GM12864 (cell line): ENCODE data around the gene KRTDAP.
"Not testable (repeated sequence)": the region's sequence is repeated elsewhere in the genome, so short reads cannot be mapped to it uniquely, and the experiment has no call there.

ENCODE experiments used
- DNase-seq: peaks from one replicate; pipeline ENCODE4 v3.0.0-alpha.2; 2011; ENCODE audit warnings: low read depth
- H3K4me3 ChIP-seq: 2 replicates; pipeline ENCODE4 v1.5.1; 2011; ENCODE audit warnings: mild to moderate bottlenecking, low read depth, low read length, control low read depth
- TF ChIP-seq, protein P1 (sequence below): IDR thresholded peaks from 2 replicates; pipeline ENCODE4 v1.5.1; 2011; ENCODE audit warnings: low read depth, mild to moderate bottlenecking, moderate library complexity, low read length, control low read depth, inconsistent platforms; ENCODE audit errors: missing control alignments

The KRTDAP gene

GRCh38 chr19:35486268-35486708 is 4.0 kb downstream of the KRTDAP start:
- DNase-seq = no peak
- TF ChIP-seq, protein P1, sequence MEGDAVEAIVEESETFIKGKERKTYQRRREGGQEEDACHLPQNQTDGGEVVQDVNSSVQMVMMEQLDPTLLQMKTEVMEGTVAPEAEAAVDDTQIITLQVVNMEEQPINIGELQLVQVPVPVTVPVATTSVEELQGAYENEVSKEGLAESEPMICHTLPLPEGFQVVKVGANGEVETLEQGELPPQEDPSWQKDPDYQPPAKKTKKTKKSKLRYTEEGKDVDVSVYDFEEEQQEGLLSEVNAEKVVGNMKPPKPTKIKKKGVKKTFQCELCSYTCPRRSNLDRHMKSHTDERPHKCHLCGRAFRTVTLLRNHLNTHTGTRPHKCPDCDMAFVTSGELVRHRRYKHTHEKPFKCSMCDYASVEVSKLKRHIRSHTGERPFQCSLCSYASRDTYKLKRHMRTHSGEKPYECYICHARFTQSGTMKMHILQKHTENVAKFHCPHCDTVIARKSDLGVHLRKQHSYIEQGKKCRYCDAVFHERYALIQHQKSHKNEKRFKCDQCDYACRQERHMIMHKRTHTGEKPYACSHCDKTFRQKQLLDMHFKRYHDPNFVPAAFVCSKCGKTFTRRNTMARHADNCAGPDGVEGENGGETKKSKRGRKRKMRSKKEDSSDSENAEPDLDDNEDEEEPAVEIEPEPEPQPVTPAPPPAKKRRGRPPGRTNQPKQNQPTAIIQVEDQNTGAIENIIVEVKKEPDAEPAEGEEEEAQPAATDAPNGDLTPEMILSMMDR = no peak
- H3K4me3 ChIP-seq = no peak overlapping the region

DNA sequence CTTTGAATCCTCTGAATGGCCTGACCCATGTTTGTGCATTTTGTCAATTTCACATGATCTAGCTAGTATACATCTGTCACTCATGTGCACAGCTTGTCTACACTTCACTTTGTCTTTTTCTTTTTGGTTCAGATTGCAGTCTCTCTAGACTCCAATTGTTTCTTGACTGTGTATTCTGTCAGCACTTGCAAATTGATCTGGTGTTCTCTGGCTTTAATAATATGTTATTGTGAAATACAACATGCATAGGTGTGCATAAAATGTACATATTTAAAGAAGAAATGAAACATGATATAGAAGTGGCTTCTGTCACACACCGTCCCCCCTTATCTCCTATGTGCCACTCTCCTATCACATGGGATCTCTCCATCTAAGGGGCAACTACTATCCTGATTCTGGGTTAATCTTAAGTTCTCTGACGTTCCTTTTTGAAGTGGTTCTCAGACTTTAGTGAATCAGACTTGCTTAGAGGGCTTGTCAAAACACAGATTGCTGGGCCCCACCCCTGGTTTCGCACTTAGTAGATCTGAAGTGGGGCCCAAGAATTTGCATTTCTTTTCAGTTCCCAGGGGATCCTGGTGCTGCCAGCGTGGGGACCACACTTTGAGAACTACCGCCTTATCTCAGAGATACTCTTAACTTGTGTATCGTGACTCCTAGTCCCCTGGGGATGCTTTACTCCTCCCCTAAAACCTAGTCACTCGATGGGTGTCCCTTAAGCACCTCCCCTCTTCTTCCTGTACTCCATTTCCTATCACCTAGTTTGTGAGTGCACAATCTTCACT is 5.8 kb downstream of the KRTDAP start:
- TF ChIP-seq, protein P1 = no peak
- DNase-seq = peak; percentile 95
- no peak overlapping the region for H3K4me3 ChIP-seq

DNA sequence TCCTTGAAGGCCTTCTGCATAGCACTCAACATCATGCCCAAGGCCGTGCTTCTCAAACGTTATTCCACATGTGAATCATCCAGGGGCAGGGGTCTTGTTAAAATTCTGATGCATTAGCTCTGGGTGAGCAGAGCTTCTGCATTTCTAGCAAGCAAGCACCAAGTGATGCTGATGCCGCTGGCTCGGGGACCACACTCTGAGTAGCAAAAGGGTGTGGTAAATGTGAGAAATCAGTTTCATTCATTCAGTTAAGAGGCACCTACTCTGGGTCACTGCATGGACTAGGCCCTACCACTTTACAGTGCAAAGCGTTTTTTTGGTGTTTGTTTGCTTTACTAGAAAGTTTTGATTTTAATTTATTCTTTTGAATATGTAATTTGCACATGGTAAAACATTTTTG is 7.2 kb downstream of the KRTDAP start:
- TF ChIP-seq, protein P1 = no peak
- no peak for DNase-seq

DNA sequence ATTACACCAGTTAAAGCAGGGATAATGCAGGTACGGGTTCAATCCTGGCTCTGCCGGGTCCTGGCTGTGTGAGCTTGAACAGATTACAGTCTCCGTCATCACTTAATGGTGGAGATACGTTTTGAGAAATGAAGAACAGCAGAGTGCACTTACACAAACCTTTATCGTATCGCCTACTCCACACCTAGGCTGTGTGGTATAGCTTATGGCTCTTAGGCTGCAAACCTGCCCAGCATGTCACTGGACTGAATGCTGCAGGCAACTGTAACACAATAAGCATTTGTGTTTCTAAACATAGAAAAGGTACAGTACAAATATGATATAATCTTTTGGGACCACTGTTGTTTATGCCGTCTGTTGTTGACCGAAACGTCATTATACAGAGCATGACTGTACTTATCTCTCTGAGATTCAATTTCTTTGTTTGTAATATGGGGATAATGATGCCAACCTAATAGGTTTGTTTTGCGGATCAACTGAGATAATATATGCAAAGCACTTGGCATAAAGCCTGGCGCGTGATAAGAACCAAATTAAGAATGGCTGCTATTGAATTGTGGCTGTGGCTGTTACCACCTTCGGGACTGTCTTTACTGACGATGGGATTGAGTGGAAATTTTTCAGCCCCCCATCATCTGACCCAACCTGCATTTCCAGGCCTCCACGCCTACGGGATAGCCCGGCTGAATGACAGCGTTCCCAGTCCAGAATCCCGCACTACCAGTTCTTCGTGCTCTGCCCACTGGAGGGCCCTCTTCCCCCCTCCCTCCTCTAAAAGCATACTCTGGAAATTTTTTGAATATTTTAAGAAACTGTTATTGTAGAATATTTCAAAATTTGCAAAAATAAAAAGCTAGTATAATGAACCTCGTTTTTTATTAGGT is 11.2 kb downstream of the KRTDAP start:
- H3K4me3 ChIP-seq = no peak overlapping the region
- no peak for DNase-seq
- TF ChIP-seq, protein P1 = no peak

More for the DNA sequence above, 7.2 kb downstream of the KRTDAP start:
- H3K4me3 ChIP-seq = no peak overlapping the region

DNA sequence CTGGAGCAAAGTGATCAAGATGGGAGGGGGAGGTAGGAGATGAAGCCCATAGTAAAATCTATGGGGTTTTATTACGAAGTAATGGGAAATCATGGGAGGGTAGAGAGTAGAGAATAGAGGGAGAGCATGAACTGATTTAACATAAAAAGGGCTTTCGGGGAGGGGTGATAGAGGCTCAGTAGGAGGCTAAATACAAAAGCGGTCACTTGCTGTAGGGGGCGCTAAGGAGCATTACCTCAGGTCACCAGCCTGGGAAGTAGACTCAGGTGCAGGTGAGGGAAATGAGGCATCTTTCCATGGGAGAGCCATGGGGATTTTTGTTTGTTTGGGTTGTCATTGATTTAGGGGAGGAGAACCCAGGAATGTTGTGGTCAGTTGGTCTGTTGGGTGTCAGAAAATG is 14.1 kb downstream of the KRTDAP start:
- TF ChIP-seq, protein P1 = peak; percentile 50
- no peak overlapping the region for H3K4me3 ChIP-seq
- DNase-seq = no peak

GRCh38 chr19:35474594-35474993 is 15.7 kb downstream of the KRTDAP start:
- not testable (repeated sequence) for H3K4me3 ChIP-seq, DNase-seq

GRCh38 chr19:35474104-35474503 is 16.2 kb downstream of the KRTDAP start:
- DNase-seq = no peak
- TF ChIP-seq, protein P1 = no peak
- H3K4me3 ChIP-seq = no peak overlapping the region
